ENCODE measurements around the gene SLC26A1.

SLC26A1 gene

DNA sequence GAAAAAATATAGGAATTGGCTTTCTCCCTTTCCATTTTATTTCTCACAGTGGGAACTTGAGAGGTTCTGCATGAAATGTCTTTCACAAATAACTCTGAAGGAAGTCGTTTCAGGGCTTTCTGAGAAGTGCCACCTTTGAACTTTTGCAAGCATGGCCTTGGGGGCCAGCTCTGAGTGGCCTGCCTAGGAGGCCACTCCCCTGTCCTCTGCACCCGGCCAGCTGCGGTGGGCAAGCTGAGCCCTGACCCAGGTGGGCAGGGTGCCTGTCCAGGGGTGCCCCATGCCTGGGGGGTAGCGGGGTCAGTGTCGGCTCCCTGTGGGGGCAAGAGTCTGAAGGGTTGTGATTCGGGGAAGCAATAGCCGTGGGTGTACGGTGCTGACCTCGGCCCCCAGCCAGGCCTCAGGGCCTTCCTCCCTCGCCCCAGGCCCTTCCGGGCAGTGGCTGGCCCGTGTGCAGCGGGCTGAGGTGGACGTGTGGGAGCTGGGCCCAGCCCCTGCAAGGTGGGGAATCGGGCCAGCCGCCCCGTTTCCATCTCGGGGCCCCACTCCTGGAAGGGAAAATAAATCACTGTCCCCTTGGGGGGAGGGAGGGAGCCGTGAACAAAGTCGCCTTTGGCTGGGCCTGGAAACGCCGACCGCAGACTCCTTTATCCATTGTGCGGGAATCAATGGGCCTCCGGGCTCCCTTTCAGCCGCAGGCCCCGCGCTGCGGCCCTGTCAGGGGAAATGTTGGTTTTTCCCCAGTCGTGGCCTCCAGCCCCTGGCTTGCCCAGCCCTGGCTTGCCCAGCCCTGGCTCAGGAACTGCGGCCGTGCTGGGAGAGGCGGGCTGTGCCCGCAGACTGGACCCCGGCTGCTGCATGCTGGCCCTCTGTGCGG, 21.3 kb upstream of the SLC26A1 start:
- no peak for DNase-seq (ENCODE audit: low read depth in 1 of 2, low spot score in 1 of 2)

DNA sequence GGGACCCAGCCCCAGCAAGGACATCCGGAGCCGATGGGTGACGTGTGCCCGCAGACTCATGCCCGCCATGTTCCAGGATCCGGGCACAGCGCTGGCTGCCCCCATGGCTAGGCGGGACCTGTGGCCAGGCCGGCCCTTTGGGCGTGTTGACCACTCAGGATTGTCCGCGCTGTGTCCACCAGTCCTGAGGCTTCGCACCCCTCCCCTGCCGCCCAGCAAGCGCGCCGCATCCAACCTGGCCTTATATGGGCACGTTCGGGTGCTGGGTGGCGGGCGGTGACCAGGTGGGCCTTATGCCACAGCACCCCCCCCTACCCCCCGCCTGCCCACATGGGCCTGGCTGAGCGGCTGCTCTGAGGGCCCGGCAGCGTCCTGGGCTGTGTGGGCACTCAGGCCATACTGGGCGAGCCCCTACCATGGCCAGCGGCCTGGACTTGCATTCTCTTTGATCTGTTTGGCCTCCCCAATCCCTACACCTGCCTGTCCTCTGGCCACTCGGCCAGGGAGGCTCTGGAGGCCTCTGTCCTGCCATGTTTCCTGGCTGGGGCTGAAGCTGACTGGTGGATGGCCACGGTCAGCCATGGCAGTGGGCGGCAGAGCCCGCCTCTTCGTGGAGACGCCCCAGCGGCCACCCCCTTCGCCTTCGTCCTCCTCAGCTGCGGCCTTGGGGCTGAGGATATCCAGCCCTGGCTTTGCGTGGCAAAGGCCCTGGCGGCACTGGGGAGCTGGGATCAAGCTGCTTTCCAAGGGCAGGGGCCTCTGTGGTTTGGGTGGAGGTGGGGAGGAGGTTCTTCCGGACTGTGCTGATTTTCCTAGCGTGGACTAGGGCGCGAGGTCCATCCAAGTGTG, 20.2 kb upstream of the SLC26A1 start:
- DNase-seq (ENCODE audit: low read depth in 1 of 2, low spot score in 1 of 2): no peak

DNA sequence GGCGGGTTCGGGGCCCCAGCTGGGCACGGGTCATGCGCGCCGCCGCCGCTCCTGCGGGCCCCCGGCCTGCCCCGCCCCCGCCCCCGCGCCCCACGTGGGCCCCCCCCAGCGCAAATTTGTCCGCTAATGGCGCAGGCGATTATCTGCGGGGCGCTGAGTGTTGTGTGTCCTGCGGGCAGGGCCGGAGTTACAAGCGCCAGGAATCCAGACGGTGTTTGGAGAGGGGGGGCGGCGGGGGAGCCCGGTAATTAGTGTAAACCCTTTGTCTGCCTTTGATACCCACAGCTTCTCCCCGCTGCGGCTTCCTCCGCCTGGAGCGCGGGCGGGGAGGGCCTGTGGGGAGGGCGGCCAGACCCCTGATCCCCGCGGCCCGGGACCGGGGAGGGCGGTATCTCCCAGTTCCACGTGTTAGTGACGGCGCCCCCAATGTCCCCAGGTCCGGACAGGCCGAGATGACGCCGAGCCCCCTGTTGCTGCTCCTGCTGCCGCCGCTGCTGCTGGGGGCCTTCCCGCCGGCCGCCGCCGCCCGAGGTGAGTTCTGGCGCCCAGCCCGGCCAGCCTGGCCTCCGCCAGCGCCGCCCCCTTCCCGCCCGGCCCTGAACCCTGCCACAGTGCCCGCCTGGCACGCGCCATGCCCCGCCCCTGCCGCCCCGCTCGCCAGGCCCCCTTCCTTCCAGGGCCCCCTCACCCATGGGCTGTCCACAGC, 19.0 kb upstream of the SLC26A1 start:
- no peak for DNase-seq (ENCODE audit: low read depth in 1 of 2, low spot score in 1 of 2)

DNA sequence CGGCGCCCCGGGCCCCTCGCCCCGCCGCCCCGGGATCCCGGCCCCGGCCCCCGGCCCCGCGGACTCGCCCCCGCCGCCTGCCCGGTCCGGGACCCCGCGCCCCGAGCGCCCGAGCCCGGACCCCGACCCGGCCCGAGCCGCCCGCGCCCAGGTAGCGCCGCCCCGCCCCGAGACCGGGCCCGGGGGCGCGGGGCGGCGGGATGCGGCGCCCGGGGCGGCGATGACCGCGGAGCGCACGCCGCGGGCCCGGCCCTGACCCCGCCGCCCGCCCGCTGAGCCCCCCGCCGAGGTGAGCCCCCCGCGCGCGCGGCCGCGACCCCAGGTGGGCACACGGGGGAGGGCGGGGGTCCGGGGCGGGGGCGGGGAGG, 18.4 kb upstream of the SLC26A1 start:
- no peak for DNase-seq (ENCODE audit: low read depth in 1 of 2, low spot score in 1 of 2)

DNA sequence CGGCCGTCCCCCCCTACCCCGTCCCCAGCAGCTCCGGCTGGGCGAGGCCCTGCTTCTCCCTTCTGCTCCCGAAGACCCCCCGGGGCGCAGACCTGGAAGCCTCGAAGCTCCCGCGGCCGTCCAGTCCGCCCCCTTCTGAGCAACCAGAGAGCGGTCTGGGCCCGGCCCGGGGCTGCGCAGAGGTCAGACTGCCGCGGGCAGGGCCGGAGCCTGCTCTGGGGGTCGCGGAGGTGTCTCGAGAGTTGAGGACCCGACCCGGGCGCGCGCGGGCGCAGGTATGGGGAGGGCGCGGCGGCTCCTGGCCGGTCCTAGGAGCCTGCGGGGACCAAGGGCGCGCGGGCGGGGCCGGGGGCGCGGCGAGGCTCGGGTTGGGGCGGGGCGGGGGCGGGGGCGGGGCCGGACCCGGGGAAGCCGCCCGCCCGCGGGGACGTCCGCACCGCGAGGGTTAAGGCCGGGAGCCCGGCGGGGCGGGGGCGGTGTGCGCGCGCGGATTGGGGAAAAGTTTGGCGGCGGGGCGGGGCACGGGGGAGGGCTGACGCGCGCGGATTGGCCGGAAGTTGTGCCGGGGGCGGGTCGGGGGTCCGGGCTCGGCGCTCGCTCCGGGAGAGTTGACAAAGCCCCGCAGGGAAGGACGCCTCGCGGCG, 17.9 kb upstream of the SLC26A1 start, which contains the start of gene FGFRL1:
TSS of gene FGFRL1 (plus strand) at position 605 of the 644 bp plus-strand sequence. CDS start 860 bp downstream, outside the sequence.
- peak; percentile 76 to 89 for DNase-seq (ENCODE audit: low read depth in 1 of 2, low spot score in 1 of 2)

DNA sequence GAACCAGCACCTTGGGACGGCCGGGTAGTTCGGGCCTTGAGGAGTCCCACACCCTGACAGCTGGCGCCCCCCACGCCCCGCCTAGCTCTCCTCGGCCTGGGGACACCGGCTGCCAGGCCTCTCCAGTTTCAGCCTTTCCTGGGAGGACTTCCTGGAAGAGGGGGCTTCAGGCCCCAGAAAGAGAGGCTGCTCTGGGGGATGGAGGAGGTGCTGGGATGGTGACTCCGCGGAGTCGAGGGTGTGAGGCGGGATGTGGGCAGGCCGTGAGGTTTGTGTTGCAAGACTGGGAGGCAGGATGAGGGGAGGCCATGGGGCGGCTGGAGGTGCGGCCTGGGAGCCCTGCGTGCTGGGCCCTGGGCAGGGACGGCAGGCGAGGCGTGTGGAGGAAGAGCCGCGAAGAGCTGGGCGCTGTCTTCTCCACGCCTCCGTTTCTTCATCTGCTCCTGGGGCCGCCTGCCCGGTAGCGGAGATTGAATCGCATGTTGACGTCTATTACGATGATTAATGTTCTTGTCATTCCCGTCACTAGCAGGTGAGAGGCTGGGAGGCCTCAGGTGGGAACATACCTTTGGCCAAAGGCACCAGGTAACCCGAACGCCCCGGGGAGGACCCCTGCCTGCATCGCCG, 17.3 kb upstream of the SLC26A1 start:
- peak; percentile 34 to 37 for DNase-seq (ENCODE audit: low read depth in 1 of 2, low spot score in 1 of 2)

DNA sequence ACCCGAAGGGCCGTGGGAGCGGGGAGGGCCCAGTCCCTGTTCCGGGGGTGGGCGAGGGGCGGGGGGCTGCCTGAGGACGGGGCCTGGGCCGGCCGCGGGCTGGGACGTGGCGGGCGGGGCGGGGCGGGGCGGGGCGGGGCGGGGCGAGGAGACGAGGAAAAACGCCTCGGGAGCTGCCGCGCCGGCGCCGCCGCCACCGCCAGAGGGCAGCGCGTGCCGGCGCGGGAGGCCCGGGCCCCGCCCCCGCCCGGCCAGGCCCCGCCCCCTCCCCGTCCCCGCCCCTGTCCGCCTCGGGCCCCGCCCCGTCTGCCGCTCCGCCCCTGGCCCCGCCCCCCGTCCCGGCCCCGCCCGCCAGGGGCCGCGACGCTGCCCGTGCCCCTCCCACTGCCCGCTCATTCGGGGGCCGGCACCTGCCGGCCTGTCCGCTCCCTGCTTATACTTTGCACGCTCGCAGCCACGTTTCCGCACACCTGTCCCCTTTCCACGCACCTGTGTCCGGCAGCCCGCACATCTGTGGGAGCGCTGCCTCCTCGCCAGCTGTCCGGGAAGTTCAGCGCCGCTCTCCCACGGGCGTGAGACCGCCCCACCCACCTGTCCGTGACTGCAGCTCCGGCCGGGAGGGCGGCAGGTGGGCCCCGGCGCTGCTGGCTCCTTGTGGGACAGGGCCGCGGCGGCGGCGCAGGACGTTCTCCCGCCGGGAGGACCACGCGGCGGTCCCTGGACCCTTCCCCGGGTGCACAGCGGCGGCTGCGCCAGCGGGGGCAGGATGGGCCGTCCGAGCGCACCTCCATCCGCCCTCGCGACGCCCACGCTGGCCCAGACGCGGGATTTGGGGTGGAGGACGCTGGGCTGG, 16.6 kb upstream of the SLC26A1 start:
- peak; percentile 49 to 55 for DNase-seq (ENCODE audit: low read depth in 1 of 2, low spot score in 1 of 2)

DNA sequence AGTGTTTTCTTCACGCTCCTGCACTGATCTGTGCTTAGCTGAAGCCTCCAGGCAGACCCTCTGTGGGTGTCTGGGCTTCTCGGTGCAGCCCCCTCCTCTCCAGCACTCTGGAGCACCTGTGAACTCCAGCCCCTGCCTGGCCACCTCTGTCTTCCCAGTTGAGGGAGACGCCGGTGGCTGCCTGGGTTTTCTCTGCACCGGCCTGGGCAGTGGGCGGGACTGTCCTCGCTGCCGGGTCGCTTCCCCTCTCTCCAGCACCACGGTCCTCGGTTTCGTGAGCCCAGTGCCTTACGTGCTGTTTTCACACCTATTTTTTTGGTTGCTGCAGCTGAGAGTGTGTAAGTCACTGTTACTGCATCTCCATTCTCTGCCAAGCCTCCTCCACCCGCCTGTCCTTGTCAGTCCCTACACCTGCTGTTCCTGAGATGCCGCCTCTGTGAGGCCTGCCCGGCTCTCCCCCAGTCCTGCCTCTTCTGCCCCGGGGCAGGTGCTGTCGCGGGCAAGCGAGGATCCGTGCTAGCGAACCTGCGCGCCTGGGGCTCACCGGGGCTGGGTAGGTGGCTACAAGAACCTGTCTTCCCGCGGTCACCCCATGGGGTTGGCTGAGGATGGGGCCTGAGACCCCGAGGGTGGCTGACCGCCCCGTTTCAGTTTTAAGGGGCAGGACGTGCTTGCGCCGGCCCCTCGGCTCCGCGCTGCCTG, 15.8 kb upstream of the SLC26A1 start:
- DNase-seq (ENCODE audit: low read depth in 1 of 2, low spot score in 1 of 2): peak in 1 of 2 donors; percentile 21

DNA sequence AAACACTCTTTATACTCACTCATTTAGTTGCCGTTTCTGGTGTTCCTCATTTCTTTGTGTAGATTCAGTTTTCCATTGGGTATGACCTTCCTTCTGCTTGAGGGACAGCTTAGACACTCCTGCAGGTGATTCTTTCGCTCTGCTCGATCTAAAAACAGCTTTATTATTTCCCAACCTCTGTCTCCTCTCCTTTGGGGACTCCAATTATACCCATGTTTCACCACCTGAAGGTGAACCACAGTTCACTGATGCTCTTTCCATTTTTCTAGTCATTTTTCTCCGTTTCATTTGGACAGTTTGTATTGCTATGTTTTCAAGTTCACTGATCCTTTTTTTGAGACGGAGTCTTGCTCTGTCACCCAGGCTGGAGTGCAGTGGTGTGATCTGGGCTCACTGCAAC, 13.7 kb upstream of the SLC26A1 start:
- no peak for DNase-seq (ENCODE audit: low read depth in 1 of 2, low spot score in 1 of 2)

DNA sequence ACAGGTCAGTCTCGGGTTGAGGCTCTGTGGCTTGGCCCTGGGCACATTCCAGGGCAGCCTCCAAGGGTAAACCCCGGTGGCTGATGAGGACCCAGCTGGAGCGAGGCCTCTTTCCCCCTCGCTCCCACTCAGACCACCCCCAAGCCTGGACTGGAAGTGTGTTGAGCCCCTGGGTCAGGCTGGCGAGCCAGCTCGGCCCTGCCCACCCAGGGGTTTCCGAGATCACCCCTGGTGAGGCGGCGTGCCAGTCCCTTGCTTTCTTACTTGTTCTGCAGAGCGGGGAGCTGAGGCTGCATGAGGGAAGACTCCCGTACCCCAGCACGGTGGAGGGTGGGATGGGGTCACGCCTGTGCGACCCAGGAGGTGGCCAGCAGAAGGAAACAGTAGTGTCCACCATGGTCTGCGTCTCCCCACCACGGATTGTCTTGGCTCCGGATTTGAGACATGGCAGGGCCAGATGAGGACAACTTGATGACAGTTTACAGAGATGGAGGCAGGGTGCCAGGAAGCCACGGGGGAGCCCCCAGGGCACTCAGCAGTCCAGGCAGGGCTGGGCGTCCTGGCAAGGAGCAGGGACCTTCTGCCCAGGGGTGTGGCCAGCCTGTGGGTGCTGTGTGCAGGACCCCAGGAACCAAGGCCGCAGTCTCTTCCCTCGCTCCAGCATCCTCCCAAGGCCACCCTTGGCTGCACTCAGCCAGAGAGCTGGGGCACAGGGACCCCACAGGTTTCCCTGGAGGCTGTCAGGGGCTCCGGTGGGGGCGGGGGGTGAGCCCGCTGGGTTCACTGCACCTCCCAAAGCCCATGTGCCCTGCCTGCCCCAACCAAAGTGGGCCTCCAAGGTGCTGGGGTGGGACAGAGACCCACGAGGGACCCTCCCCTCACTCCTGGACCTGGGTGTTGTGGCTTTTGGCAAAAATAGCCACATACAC, 11.6 kb upstream of the SLC26A1 start:
- no peak for DNase-seq (ENCODE audit: low read depth in 1 of 2, low spot score in 1 of 2)

DNA sequence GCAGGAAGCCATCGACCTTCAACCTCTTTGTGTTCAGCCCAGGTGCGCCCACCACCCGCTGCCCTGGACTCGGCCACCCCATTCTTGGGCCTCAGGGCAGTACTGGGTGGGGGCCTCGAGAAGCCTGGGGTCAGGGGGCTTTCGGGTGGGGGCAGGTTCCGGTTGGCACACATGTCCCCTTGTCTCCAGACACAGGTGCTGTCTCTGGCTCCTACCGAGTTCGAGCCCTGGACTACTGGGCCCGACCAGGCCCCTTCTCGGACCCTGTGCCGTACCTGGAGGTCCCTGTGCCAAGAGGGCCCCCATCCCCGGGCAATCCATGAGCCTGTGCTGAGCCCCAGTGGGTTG, 10.8 kb upstream of the SLC26A1 start:
- DNase-seq (ENCODE audit: low read depth in 1 of 2, low spot score in 1 of 2): no peak

DNA sequence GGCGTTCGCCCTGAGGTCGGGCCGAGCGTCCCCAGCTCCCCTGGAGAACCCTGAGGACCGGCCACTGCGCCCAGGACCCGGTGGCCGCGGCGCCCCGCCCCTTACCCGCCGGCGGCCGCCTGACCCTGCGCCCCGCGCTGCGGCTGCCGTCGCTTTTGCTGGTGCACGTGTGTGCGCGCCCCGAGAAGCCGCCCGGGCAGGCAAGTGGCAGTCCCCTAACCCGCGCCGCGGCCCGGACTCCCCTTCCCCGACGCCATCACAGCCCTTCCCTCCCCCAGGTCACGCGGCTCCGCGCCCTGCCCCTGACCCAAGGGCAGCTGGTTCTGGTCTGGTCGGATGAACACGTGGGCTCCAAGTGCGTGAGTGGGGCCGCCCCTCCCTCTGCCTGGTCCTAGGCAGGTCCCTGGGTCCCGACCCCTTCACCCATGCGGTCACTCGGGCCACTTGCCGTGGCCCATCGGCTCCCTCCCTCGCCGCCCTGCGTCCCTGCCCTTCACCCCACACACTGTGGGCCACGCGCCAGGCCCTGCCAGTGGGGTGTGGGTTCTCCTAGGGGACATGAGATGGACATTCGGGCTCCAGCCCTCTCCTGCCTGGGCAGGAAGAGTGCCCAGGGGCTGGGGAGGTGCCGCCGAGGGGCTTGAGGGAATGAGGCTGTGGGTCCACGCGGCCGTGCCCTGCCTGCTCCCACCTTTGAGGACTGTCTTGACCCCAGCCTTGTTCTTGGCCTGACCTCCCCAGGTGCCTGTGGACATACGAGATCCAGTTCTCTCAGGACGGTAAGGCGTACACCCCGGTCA, 10.3 kb upstream of the SLC26A1 start:
- DNase-seq (ENCODE audit: low read depth in 1 of 2, low spot score in 1 of 2): no peak

DNA sequence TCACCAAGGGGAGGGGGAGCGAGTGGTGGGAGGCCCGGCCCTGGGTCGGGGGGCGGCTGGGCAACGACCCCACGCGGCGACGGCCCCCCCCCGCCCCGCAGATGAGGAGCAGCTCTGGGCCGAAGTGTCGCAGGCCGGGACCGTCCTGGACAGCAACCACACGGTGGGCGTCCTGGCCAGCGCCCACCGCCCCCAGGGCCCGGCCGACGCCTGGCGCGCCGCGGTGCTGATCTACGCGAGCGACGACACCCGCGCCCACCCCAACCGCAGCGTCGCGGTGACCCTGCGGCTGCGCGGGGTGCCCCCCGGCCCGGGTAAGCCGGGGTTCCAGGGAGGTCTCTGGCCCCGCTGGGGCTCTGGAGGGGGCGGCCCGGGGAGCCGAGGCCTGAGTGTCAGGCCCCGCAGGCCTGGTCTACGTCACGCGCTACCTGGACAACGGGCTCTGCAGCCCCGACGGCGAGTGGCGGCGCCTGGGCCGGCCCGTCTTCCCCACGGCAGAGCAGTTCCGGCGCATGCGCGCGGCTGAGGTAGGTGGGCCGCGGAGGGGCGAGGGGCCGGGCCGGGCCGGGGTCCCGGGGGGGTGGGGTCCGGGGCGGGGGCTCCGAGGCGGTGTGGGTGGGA, 9.5 kb upstream of the SLC26A1 start:
- DNase-seq (ENCODE audit: low read depth in 1 of 2, low spot score in 1 of 2): no peak

DNA sequence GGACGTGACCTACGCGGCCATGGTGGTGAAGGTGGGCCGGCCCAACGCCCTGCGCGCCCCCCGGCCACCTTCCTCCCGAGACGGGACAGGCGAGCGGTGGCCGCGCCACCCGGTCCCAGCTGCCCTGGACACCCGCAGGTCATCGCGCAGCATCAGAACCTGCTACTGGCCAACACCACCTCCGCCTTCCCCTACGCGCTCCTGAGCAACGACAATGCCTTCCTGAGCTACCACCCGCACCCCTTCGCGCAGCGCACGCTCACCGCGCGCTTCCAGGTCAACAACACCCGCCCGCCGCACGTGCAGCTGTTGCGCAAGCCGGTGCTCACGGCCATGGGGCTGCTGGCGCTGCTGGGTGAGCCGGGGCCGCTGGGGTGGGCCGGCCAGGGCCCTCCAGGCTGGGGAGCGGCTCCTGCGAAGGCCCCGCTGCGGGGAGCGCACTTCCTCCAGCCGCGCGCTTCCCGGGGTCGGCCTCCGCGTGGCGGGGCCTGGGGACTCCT, 9.0 kb upstream of the SLC26A1 start:
- no peak for DNase-seq (ENCODE audit: low read depth in 1 of 2, low spot score in 1 of 2)

DNA sequence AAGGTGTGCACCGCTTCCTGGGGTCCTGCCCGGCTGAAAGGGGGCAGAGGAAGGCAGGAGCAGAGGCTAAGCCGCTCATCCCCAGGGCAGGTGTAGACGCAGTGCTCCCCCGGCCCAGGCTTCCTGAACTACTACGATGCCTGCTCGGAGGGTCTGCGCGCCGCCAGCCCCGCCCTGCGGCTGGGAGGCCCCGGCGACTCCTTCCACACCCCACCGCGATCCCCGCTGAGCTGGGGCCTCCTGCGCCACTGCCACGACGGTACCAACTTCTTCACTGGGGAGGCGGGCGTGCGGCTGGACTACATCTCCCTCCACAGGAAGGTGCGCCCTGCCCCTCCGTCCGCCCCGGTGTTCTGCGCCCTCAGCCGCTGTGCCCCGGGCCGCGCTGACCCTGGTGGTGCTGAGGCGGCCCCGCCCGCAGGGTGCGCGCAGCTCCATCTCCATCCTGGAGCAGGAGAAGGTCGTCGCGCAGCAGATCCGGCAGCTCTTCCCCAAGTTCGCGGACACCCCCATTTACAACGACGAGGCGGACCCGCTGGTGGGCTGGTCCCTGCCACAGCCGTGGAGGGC, 8.4 kb upstream of the SLC26A1 start:
- no peak for DNase-seq (ENCODE audit: low read depth in 1 of 2, low spot score in 1 of 2)

DNA sequence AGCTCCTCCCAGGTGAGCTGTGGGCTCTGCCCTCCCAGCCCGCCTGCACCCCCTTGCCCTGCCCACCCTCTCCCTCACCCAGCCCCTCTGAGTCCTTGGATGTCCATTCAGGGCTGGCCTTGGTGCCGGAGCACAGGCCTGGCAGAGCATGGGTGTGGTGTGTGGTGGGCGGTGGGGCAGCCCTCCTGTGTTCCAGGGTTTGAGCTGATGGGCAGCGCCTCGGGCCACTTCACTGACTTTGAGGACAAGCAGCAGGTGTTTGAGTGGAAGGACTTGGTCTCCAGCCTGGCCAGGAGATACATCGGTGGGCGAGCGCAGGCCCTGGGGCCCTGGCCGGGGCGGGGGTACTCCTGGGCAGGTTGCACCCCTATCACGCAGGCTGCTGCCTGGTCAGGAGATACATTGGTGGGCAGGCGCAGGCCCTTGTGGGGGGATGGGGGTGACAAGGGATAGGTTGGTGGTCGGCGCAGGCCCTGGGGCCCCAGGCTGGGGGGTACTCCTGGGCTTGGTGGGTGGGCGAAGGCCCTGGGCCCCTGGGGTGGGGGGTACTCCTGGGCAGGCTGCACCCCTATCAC, 7.6 kb upstream of the SLC26A1 start:
- DNase-seq (ENCODE audit: low read depth in 1 of 2, low spot score in 1 of 2): no peak

All from activated CD4-positive, alpha-beta T cell treated with anti-CD3 and anti-CD28 coated beads, Interleukin-2, amount 50 U/mL, for 24 hours (primary cell).